ENCODE data around the gene TSLP. TPM values are rescaled to one million over a fixed set of nuclear protein-coding genes. Genes with fewer than 3 reads are reported as not detected.

Gene TSLP
- total RNA-seq, 2 experiments from 2014 or later = 0.65 to 1.0 TPM

DNA sequence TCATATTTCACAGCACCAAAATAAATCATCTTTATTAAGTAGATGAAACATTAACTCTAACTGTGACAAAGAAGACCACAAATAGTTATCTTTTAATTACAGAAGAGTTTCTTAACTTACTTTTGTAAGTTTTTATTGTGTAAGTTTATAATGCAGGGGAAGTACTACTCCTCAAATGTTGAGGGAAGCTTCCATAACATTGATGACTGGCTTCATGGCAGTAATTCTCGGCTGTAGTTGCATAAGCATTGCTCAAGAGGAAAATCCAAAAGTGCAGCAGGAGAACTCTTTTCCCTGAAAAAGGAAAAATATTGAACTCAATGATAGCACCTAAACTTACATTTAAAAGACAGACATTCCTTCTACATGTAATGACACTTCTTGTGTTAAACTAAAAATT is 4.6 kb downstream of the TSLP start:
- CTCF ChIA-PET = no interaction called here
- no peaks in the 10 kb centered on the region for H3K36me3 Mint-ChIP-seq (ENCODE audit: low read depth)
- TF ChIP-seq, protein P1, sequence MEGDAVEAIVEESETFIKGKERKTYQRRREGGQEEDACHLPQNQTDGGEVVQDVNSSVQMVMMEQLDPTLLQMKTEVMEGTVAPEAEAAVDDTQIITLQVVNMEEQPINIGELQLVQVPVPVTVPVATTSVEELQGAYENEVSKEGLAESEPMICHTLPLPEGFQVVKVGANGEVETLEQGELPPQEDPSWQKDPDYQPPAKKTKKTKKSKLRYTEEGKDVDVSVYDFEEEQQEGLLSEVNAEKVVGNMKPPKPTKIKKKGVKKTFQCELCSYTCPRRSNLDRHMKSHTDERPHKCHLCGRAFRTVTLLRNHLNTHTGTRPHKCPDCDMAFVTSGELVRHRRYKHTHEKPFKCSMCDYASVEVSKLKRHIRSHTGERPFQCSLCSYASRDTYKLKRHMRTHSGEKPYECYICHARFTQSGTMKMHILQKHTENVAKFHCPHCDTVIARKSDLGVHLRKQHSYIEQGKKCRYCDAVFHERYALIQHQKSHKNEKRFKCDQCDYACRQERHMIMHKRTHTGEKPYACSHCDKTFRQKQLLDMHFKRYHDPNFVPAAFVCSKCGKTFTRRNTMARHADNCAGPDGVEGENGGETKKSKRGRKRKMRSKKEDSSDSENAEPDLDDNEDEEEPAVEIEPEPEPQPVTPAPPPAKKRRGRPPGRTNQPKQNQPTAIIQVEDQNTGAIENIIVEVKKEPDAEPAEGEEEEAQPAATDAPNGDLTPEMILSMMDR (IDR thresholded peaks at IDR 0.05) = no peak
- DNase-seq (no peak), ATAC-seq (no peak)
- H3K4me1 Mint-ChIP-seq (ENCODE audit: low read depth) = peaks cover 21% of the 10 kb centered on the region
- no peak overlapping the region for H3K4me3 Mint-ChIP-seq
- H3K27me3 Mint-ChIP-seq = peaks cover 59% of the 10 kb centered on the region
- no peaks in the 10 kb centered on the region for H3K9me3 Mint-ChIP-seq
- POLR2A ChIA-PET = no interaction called here
- intact Hi-C loops (cut with micrococcal nuclease) = no loop called here
- no peak overlapping the region for H3K27ac Mint-ChIP-seq

DNA sequence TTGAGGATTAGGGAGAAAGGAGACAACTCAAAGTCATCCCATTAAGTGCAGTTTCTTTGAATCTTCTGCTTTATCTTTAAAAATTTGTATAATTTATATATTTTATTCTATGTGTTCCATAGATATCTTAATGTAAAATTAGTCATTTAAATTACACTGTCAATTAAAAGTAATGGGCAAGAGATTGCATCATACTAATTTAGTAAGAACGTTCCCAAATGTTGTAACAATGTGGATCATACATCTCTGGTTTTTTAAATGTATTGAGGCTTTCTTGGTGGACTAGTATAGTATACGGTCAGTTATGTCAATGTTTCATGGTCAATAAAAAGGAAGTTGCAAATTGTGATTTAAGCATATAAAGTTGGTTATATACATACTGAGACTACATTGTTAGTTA is 6.2 kb downstream of the TSLP start:
- Mint-ChIP-seq H3K27ac (no peak overlapping the region), H3K4me3 (no peak overlapping the region), H3K27me3 (peaks cover 49% of the 10 kb centered on the region), H3K9me3 (no peaks in the 10 kb centered on the region), H3K36me3 (ENCODE audit: low read depth) (no peaks in the 10 kb centered on the region), H3K4me1 (ENCODE audit: low read depth) (peaks cover 18% of the 10 kb centered on the region)
- intact Hi-C loops (cut with micrococcal nuclease) = no loop called here
- ATAC-seq (no peak), DNase-seq (no peak)
- POLR2A ChIA-PET = no interaction called here
- TF ChIP-seq, protein P1 (IDR thresholded peaks at IDR 0.05) = no peak
- CTCF ChIA-PET = no interaction called here

DNA sequence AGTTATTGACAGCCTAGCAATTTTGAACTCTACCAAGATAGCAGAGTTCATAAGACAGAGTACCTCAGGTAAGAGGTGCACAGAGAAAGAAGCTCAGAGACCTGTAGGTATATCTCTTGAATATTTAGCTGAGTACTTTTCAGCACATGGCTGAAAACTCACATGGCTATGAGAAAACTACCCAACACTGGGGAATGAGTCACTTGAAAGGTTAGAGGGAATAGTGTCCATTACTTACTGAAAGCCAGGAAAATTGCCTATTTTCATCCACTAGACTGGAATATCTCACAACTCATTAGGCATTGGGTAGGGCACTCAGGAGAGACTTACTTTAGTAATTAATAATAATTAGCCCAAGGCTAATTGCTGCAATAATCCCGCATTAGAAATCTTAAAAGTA is 8.3 kb downstream of the TSLP start:
- TF ChIP-seq, protein P1 (IDR thresholded peaks at IDR 0.05) = no peak
- peaks cover 12% of the 10 kb centered on the region for H3K4me1 Mint-ChIP-seq (ENCODE audit: low read depth)
- CTCF ChIA-PET = interaction anchor here (1.0 kb wide), 1 partner anchor 323 kb away, joined by 4 read pairs; no protein-coding TSS in a partner anchor
- no peak overlapping the region for H3K4me3 Mint-ChIP-seq
- ATAC-seq (no peak), DNase-seq (no peak)
- no peaks in the 10 kb centered on the region for H3K36me3 Mint-ChIP-seq (ENCODE audit: low read depth)
- intact Hi-C loops (cut with micrococcal nuclease) = no loop called here
- POLR2A ChIA-PET = interaction anchor here (0.6 to 1.5 kb wide), 2 partner anchors 12 to 199 kb away, joined by 3 to 5 read pairs; partner anchors contain the start of gene WDR36
- H3K27me3 Mint-ChIP-seq = peaks cover 41% of the 10 kb centered on the region
- H3K27ac Mint-ChIP-seq = no peak overlapping the region
- H3K9me3 Mint-ChIP-seq = no peaks in the 10 kb centered on the region

DNA sequence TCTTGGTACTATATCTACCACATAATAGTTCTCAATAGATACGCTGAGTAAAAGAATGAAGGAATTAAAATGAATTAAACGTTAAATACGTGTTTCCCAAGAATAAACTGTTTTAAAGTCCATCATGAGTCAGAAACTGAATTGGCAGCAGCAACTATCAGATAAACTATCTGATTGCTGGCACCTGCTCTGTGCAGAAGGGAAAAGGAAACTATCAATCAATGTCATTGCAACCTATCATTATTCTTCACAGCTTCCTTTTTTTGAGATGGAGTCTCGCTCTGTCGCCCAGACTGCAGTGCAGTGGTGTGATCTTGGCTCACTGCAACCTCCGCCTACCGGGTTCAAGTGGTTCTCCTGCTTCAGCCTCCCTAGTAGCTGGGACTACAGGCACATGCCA is 11.8 kb downstream of the TSLP start:
- H3K4me1 Mint-ChIP-seq (ENCODE audit: low read depth) = no peaks in the 10 kb centered on the region
- peaks cover 30% of the 10 kb centered on the region for H3K27me3 Mint-ChIP-seq
- DNase-seq (no peak), ATAC-seq (no peak)
- POLR2A ChIA-PET = interaction anchor here (2.2 kb wide), 1 partner anchor 9 kb away, joined by 8 read pairs; the partner anchor contains the start of gene WDR36
- no peaks in the 10 kb centered on the region for H3K9me3 Mint-ChIP-seq
- no peak overlapping the region for H3K4me3 Mint-ChIP-seq
- CTCF ChIA-PET = no interaction called here
- TF ChIP-seq, protein P1 (IDR thresholded peaks at IDR 0.05) = no peak
- H3K36me3 Mint-ChIP-seq (ENCODE audit: low read depth) = no peaks in the 10 kb centered on the region
- intact Hi-C loops (cut with micrococcal nuclease) = no loop called here
- no peak overlapping the region for H3K27ac Mint-ChIP-seq

DNA sequence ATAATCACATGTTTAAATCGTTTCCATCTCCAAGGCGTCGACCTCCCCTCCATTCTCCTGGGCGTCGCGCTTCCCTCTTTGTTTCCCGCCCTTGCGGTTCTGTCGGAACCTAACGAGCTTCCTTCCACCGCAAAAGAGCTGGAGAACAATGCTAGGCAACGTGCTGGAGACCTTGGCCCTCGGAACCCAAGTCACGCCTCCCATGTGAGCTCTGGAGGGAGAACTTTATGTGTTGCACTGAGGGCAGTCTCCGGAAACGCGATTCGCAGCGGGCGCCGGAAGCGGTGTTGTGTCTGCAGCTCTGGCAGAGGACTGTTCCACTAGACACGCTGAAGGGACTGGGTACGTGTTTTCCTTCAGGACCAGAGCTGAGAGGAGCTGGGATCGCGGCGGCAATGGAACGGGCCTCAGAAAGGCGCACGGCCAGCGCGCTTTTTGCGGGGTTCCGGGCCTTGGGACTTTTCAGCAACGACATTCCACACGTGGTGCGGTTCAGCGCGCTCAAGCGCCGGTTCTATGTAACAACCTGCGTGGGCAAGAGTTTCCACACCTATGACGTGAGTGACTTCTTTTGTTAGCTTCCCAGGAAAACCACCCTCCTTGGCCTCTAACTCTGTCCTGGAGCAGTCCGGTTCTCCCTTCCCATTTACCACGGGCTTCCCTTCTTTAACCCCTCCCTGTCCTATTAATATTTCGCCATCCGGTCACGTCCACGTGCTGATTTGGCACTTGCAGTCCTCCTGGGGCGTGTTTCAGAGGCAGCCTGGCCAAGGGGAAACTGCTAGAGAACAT is 20.7 kb downstream of the TSLP start, which contains the start of gene WDR36:
Gene WDR36 (plus strand): TSS at position 287 of the 792 bp plus-strand sequence. CDS start 109 bp downstream, at position 396.
- Mint-ChIP-seq H3K27me3 (no peaks in the 10 kb centered on the region), H3K36me3 (ENCODE audit: low read depth) (peaks cover 28% of the 10 kb centered on the region), H3K9me3 (no peaks in the 10 kb centered on the region), H3K4me3 (peak within 1 kb of the TSS; percentile 94), H3K4me1 (ENCODE audit: low read depth) (peaks cover 37% of the 10 kb centered on the region), H3K27ac (peak within 1 kb of the TSS; percentile 96)
- intact Hi-C loops (cut with micrococcal nuclease) = loop anchor here (5.0 kb wide), 1 partner anchor 340 kb away; no protein-coding TSS in a partner anchor
- peak; percentile 96 for ATAC-seq
- peak; percentile 90 for DNase-seq
- TF ChIP-seq, protein P1 (IDR thresholded peaks at IDR 0.05) = no peak
- ChIA-PET POLR2A (interaction anchor here (1.0 to 2.0 kb wide), 11 partner anchors 9 to 353 kb away, joined by 3 to 8 read pairs (median 5); partner anchors contain the start of gene SLC25A46), CTCF (interaction anchor here (0.6 to 1.8 kb wide), 3 partner anchors 13 to 15 kb away, joined by 3 to 4 read pairs (median 4); no protein-coding TSS in a partner anchor)

All from activated CD8-positive, alpha-beta T cell treated with anti-CD3 and anti-CD28 coated beads for 36 hours (primary cell).